Retina (tissue), 1 donor: Measurements from ENCODE around the gene LILRA2.
"Not testable (repeated sequence)": the region's sequence is repeated elsewhere in the genome, so short reads cannot be mapped to it uniquely, and the experiment has no call there.

Experiments used
- DNase-seq: peaks from one replicate; pipeline ENCODE4 v3.0.0-alpha.2; 2016

Gene LILRA2

GRCh38 chr19:54612428-54612827, 38.8 kb downstream of the LILRA2 start:
- DNase-seq = no peak

DNA sequence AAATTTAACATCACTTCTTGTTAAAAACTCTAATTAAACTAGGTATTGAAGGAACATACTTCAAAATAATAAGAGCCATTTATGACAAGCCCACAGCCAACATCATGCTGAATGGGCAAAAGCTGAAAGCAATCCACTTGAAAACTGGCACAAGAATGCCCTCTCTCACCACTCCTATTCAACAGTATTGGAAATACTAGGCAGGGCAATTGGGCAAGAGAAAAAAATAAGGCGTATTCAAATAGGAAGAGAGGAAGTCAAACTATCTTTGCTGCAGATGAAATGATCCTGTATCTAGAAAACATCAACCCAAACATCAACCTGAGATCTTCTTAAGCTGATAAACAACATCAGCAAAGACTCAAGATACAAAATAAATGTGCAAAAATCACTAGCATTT, 41.1 kb downstream of the LILRA2 start:
- no peak for DNase-seq

GRCh38 chr19:54616057-54616456, 42.5 kb downstream of the LILRA2 start:
- no peak for DNase-seq

DNA sequence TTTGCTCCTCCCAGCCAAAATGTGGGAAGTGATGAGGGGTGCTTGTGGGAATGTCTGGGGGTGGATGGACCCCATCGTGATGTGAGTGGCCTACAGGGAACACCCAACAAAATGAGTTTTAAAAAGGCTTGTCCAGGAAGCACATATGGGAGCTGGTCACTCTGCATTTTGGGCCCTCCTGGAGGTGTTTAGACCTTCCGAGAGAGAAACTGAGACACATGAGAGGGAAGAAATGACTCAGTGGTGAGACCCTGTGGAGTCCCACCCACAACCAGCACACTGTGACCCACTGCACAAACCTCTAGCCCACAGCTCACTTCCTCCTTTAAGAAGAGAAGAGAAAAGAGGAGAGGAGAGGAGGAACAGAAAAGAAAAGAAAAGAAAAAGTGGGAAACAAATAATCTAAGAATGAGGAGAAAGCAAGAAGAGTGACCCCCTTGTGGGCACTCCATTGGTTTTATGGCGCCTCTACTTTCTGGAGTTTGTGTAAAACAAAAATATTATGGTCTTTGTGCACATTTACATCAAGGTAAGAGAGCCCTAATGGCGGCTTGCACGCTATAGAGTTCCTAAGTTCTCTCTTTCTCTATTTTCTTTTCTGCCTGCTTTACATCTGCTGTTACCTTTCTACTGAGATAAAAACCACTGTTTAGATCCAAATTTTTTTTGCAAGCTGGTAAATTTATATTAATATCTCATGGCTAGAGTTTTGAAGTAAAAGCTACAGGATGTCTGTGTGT, 43.4 kb downstream of the LILRA2 start:
- no peak for DNase-seq

- no peak for DNase-seq
Observed at GRCh38 chr19:54620464-54620863, 46.9 kb downstream of the LILRA2 start.

DNA sequence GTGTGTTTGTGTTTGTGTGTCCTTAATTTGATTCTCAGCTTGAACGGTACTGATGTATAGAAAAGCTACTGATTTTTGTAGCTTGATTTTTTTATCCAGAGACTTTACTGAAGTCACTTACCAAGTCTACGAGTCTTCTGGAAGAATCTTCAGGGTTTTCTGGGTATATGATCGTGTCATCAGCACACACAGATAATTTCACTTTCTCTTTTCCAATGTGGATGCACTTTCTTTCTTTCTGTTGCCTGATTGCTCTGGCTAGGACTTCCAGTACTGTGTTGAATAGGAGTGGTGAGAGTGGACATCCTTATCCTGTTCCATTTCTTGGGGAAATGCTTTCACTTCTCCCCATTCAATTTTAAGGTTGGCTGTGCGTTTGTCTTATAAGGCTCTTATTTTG, 48.8 kb downstream of the LILRA2 start:
- no peak for DNase-seq

DNA sequence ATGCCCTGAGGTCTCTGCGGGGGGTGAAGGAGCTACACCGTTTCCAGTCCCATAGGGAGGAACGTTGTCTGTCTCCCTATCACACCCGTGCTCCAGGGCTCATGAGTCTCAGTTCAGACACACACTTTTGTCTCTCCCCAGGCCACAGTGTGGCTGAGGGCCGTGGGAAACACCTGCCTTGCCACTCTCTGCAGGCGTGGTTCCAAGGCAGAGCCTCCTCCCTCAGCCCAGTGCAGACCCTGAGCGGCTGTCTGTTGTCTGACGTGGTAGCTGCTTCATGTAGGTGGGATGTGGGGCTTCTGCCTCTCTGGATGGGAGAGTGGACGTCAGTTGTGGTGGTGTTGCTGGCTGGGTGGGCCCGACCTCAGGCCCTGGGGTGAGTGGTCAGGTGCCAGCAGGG, 50.6 kb downstream of the LILRA2 start:
- not testable (repeated sequence) for DNase-seq

GRCh38 chr19:54624934-54625730, 51.5 kb downstream of the LILRA2 start:
- not testable (repeated sequence) for DNase-seq

- no peak for DNase-seq
Observed at GRCh38 chr19:54626757-54627156, 53.2 kb downstream of the LILRA2 start.

- not testable (repeated sequence) for DNase-seq
Observed at GRCh38 chr19:54627912-54628311, 54.3 kb downstream of the LILRA2 start.

GRCh38 chr19:54630262-54630661, 56.7 kb downstream of the LILRA2 start, which contains the start of gene LILRB1:
LILRB1 (plus strand) TSS chr19:54630484; CDS start chr19:54631074, 590 bp downstream.
- not testable (repeated sequence) for DNase-seq

DNA sequence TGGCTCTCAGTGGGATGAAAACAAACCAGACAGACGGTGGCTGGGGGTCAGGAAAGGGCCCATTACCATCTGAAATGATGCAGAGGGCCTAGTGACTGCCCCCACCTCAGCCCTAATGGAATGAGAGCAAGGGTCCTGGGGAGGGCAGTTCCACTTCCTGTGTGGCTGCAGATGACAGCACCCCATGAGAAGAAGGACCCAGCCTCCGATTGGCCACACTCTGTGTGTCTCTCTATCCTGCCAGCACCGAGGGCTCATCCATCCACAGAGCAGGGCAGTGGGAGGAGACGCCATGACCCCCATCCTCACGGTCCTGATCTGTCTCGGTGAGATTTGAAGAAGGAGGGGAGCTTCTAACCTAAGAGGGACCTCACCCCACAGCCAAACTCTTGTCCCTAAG, 57.2 kb downstream of the LILRA2 start:
- no peak for DNase-seq

GRCh38 chr19:54631489-54632337, 58.1 kb downstream of the LILRA2 start:
- DNase-seq = not testable (repeated sequence)

- not testable (repeated sequence) for DNase-seq
Observed at GRCh38 chr19:54632517-54632916, 58.9 kb downstream of the LILRA2 start.

- DNase-seq = no peak
Observed at GRCh38 chr19:54633401-54633800, 59.8 kb downstream of the LILRA2 start.

DNA sequence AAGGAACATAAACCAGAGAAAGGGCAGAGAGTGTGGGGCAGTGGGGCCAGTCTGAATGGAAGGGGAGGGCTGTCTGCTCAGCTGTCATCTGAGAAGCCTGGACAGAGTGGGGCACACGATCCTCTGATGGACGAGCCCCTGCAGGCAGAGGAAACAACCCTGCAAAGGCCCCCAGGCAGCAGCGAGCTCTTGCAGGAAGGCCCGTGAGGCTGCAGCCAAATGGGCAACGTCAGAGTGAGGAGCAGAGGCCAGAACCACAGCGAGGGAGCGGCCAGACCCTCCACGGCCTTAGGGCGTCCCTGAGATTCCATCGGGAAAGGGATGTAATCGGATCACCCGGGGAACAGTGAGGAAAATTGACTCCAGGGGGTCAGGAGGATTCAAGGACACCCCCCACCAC, 62.5 kb downstream of the LILRA2 start:
- peak; percentile 17 for DNase-seq

DNA sequence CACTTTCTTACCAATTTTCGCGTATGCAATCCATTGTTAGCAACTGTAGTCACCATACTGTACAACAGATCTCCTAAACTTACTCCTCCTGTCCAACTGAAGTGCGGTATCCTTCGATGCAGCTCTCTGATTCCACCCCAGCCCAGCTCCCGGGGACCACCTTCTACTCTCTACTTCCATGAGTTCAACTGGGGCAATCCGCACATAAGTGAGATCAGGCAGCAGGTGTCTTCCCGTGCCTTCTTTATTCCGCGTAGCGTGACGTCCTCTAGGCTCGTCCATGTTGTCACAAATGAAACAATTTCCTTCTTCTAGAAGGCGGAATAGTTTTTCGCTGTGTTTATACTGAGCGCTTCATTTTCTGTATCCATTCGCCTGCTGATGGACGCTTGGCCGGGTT, 65.1 kb downstream of the LILRA2 start:
- no peak for DNase-seq
